ENCODE measurements around the gene WFS1. TPM values are rescaled to one million over a fixed set of nuclear protein-coding genes. Genes with fewer than 3 reads are reported as not detected.

WFS1 gene
- total RNA-seq, 1 experiment from 2014 or later = 21.5 TPM

GRCh38 chr4:6303943-6304342 lies 34.3 kb downstream of the WFS1 start:
- H3K79me2 ChIP-seq (ENCODE audit: insufficient read depth, low read length) = no peaks in the 10 kb centered on the region
- H3K4me2 ChIP-seq (ENCODE audit: low read length) = no peak overlapping the region
- H3K27me3 ChIP-seq (ENCODE audit: insufficient read depth, low read length) = no peaks in the 10 kb centered on the region
- no peak overlapping the region for H3K9ac ChIP-seq (ENCODE audit: low read length)
- peaks cover 3 to 5% of the 10 kb centered on the region in 2 experiments; a peak in 2 of 4 replicates for H3K36me3 ChIP-seq (ENCODE audit: control insufficient read depth in 1 of 2, insufficient read depth in 2 of 2, low read length in 2 of 2)
- ChIA-PET CTCF (no interaction called here), POLR2A (no interaction called here), RAD21 (ENCODE audit: low non-redundant PET in 1 of 2, low total read pairs in 2 of 2, uncharacterized antibody in 2 of 2, unreplicated experiment in 2 of 2) (no interaction called here)
- no peak overlapping the region for H3K4me3 ChIP-seq (replicated peaks in 1 of 2; ENCODE audit: low read depth in 1 of 2, low read length in 2 of 2)
- no peaks in the 10 kb centered on the region for H3K4me1 ChIP-seq (ENCODE audit: control insufficient read depth in 1 of 2, insufficient read depth in 2 of 2, low read length in 2 of 2)
- intact Hi-C loops (cut with micrococcal nuclease) = no loop called here
- BruUV-seq (replicated peaks) = no TSS peak
- H3K9me3 ChIP-seq (ENCODE audit: control insufficient read depth in 1 of 2, insufficient read depth in 1 of 2, low read depth in 1 of 2, low read length in 2 of 2) = no peaks in the 10 kb centered on the region
- no peaks in the 10 kb centered on the region for H4K20me1 ChIP-seq (ENCODE audit: insufficient read depth)
- no peak overlapping the region for H3K27ac ChIP-seq (ENCODE audit: low read depth, low read length)
- TF ChIP-seq, protein P1, sequence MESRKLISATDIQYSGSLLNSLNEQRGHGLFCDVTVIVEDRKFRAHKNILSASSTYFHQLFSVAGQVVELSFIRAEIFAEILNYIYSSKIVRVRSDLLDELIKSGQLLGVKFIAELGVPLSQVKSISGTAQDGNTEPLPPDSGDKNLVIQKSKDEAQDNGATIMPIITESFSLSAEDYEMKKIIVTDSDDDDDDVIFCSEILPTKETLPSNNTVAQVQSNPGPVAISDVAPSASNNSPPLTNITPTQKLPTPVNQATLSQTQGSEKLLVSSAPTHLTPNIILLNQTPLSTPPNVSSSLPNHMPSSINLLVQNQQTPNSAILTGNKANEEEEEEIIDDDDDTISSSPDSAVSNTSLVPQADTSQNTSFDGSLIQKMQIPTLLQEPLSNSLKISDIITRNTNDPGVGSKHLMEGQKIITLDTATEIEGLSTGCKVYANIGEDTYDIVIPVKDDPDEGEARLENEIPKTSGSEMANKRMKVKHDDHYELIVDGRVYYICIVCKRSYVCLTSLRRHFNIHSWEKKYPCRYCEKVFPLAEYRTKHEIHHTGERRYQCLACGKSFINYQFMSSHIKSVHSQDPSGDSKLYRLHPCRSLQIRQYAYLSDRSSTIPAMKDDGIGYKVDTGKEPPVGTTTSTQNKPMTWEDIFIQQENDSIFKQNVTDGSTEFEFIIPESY (IDR thresholded peaks at IDR 0.05; ENCODE audit: extremely low read depth, insufficient replicate concordance, low read length) = no peak
- TF ChIP-seq, protein P2, sequence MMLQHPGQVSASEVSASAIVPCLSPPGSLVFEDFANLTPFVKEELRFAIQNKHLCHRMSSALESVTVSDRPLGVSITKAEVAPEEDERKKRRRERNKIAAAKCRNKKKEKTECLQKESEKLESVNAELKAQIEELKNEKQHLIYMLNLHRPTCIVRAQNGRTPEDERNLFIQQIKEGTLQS (IDR thresholded peaks at IDR 0.05) = no peak
- TF ChIP-seq EZH2phosphoT487 (IDR thresholded peaks at IDR 0.05; ENCODE audit: borderline replicate concordance) (no peak), JUND (IDR thresholded peaks at IDR 0.05) (no peak), RAD21 (IDR thresholded peaks at IDR 0.05; ENCODE audit: low read depth) (no peak)
- ATAC-seq (no peak), DNase-seq (ENCODE audit: low read depth, low spot score) (no peak)
- H3K9me2 ChIP-seq (ENCODE audit: insufficient read depth) = no peaks in the 10 kb centered on the region
- H2AFZ ChIP-seq (ENCODE audit: low read depth, low read length, poor library complexity, severe bottlenecking) = no peak overlapping the region

DNA sequence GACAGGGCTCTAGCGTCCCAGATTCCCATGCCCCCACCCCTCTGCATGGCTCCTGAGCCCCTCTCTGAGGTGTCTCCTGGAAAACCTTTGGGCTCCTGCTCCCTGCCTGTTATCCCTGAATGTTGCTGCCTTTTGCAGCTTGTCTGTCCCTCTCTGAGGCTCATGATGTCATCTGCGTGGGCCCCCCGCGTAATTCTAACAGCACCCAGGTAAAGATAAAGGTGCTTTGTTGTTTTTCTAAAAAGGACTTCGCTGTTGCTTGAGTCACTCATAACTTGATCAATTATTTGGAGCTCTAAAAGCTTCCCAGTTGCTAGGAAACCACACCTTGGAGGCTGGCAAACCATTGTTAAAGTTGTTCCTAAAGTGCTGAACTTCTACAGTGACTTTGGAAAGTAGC lies 36.6 kb downstream of the WFS1 start:
- H3K4me2 ChIP-seq (ENCODE audit: low read length) = no peak overlapping the region
- no TSS peak for BruUV-seq (replicated peaks)
- no peaks in the 10 kb centered on the region for H3K4me1 ChIP-seq (ENCODE audit: control insufficient read depth in 1 of 2, insufficient read depth in 2 of 2, low read length in 2 of 2)
- RAD21 ChIA-PET (ENCODE audit: low non-redundant PET in 1 of 2, low total read pairs in 2 of 2, uncharacterized antibody in 2 of 2, unreplicated experiment in 2 of 2) = no interaction called here
- no peak overlapping the region for H3K9ac ChIP-seq (ENCODE audit: low read length)
- H3K79me2 ChIP-seq (ENCODE audit: insufficient read depth, low read length) = no peaks in the 10 kb centered on the region
- H3K4me3 ChIP-seq (replicated peaks in 1 of 2; ENCODE audit: low read depth in 1 of 2, low read length in 2 of 2) = no peak overlapping the region
- H3K27me3 ChIP-seq (ENCODE audit: insufficient read depth, low read length) = no peaks in the 10 kb centered on the region
- H3K9me2 ChIP-seq (ENCODE audit: insufficient read depth) = no peaks in the 10 kb centered on the region
- POLR2A ChIA-PET = no interaction called here
- no peaks in the 10 kb centered on the region for H3K9me3 ChIP-seq (ENCODE audit: control insufficient read depth in 1 of 2, insufficient read depth in 1 of 2, low read depth in 1 of 2, low read length in 2 of 2)
- H3K27ac ChIP-seq (ENCODE audit: low read depth, low read length) = no peak overlapping the region
- CTCF ChIA-PET = interaction anchor here (1.0 to 1.1 kb wide), 2 partner anchors 25 to 56 kb away, joined by 3 read pairs; no protein-coding TSS in a partner anchor
- no peak for ATAC-seq
- H3K36me3 ChIP-seq (ENCODE audit: control insufficient read depth in 1 of 2, insufficient read depth in 2 of 2, low read length in 2 of 2) = peaks cover 3 to 5% of the 10 kb centered on the region in 2 experiments; a peak in 2 of 4 replicates
- no peaks in the 10 kb centered on the region for H4K20me1 ChIP-seq (ENCODE audit: insufficient read depth)
- intact Hi-C loops (cut with micrococcal nuclease) = no loop called here
- no peak overlapping the region for H2AFZ ChIP-seq (ENCODE audit: low read depth, low read length, poor library complexity, severe bottlenecking)
- DNase-seq (ENCODE audit: low read depth, low spot score) = no peak
- TF ChIP-seq MAX (IDR thresholded peaks at IDR 0.05) (no peak), JUND (IDR thresholded peaks at IDR 0.05) (no peak), CBX3 (IDR thresholded peaks at IDR 0.05; ENCODE audit: low read depth) (no peak), POLR2AphosphoS5 (IDR thresholded peaks at IDR 0.05; ENCODE audit: low read depth, low read length) (no peak), TCF7L2 (IDR thresholded peaks at IDR 0.05; ENCODE audit: borderline replicate concordance, extremely low read depth, insufficient read depth, insufficient read length) (no peak), SIN3A (IDR thresholded peaks at IDR 0.05; ENCODE audit: low read depth) (no peak), POLR2A (IDR thresholded peaks at IDR 0.05; ENCODE audit: borderline replicate concordance, extremely low read depth, insufficient read depth, insufficient read length) (no peak), EZH2 (IDR thresholded peaks at IDR 0.05) (no peak), SP1 (IDR thresholded peaks at IDR 0.05; ENCODE audit: low read depth) (no peak), FOSL1 (IDR thresholded peaks at IDR 0.05; ENCODE audit: low read depth) (no peak), ZFX (IDR thresholded peaks at IDR 0.05) (no peak)
- TF ChIP-seq, protein P2 (IDR thresholded peaks at IDR 0.05) = no peak
- TF ChIP-seq, protein P1 (IDR thresholded peaks at IDR 0.05; ENCODE audit: extremely low read depth, insufficient replicate concordance, low read length) = no peak

Measured in HCT116 (cell line).